GM21786 (cell line): Measurements from ENCODE around the gene GATAD2B.
"Not testable (repeated sequence)": the region's sequence is repeated elsewhere in the genome, so short reads cannot be mapped to it uniquely, and the experiment has no call there.

Experiments
- ATAC-seq: cut with Tn5 transposase; IDR thresholded peaks from one replicate; pipeline ENCODE4 v1.9.1; 2021; ENCODE audit not compliant: unreplicated experiment

Gene GATAD2B

DNA sequence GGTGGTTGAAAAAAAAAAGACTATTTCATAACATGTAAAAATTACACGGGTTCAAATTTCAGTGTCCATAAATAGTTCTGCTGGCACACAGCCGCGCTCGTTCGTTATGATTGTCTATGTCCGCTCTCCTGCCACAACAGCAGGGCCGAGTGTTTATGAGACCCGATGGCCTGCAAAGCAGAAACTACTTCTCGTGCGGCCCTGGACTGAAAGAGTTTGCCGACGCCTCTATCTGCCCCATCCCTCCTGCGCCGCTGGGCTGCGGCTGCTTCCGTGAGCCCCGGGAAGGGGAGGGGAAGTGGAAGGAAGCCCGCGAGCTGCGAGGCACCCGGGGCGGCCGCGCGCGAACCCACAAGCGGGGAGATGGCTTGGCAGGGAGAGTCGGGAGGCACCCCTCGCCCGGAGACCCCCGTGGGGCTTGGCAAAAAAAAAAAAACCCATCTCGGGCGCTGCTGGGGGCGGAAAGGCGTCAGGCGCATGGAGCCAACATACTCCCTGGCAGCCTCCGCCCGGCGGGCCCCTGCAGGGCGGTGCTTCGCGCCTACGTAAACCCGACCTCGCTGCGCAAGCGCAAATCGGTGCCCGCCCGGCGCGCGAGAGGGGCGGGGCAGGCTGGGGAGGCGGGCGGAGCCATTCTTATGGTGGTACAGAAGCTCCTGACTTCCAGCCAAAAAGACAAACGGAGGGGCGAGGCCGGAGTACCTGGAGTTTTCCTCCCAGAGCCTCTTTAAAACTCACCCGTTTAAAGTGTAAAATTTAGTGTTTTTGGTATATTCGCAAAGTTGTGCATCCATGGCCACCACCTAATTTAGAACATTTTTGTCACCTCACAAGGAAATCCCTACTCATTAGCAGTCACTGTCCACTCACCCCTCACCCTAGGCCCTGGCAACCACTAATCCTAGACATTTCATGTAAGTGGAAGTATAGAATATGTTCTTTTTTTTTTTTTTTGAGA lies 139.3 kb downstream of the GATAD2B start:
- ATAC-seq, result peak; percentile 80

DNA sequence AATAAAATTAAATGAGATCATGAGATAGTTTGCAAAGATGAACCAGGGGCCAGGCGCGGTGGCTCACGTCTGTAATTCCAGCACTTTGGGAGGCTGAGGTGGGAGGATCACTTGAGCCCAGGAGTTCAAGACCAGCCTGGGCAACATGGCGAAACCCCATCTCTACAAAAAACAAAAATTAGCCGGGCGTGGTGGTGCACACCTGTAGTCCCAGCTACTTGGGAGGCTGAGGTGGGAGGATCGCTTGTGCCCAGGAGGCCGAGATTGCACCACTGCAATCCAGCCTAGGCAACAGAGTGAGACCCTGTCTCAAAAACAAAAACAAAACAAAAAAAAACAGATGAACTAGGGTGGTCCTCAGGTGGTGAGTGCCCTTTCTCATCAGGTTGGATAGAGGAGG lies 140.1 kb downstream of the GATAD2B start:
- not testable (repeated sequence) for ATAC-seq

DNA sequence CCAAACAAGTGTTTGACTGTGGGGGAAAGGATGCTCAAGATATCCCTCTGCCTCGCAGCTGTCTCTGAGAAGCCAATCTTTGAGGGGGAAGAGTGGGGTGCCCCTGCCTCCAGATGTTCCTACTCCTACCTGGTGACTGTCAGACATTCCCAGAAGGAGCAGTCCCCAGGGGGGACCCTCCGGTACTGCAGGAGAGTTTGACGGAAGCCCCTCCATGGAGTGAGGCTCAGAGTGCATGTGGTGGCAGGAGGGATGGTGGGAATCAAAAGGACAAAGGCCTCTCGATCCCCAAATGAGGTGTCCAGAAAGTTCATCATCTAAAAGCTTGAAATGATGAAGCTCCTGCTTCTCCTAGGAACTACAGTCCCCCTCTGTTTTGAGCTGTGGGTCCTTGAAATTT lies 142.2 kb downstream of the GATAD2B start:
- ATAC-seq, result no peak

DNA sequence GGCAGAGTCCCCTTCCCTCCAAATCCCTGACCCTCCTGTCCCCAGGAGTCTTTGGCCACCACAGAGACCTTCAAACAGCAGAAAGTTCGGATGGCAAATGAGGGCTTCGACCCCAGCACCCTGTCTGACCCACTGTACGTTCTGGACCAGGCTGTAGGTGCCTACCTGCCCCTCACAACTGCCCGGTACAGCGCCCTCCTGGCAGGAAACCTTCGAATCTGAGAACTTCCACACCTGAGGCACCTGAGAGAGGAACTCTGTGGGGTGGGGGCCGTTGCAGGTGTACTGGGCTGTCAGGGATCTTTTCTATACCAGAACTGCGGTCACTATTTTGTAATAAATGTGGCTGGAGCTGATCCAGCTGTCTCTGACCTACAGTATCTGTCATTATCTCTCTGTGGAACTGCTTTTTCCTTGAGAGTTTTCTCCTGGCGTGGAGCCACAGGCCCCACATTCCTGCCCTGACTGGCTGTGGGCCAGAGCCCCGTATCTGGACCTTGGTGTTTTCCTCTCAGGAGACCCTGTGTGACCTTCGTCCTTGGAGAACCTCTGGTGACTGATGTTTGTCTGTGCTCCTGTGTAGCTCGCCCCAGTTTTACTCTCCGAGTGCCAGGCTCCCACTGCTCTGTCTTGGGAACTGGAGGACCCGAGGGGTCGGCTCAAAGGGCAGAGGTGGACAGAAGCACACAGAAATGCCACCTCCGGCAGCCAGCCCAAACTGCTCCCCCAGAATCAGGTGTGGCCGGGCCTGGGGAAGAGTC lies 142.8 kb downstream of the GATAD2B start:
- no peak for ATAC-seq

DNA sequence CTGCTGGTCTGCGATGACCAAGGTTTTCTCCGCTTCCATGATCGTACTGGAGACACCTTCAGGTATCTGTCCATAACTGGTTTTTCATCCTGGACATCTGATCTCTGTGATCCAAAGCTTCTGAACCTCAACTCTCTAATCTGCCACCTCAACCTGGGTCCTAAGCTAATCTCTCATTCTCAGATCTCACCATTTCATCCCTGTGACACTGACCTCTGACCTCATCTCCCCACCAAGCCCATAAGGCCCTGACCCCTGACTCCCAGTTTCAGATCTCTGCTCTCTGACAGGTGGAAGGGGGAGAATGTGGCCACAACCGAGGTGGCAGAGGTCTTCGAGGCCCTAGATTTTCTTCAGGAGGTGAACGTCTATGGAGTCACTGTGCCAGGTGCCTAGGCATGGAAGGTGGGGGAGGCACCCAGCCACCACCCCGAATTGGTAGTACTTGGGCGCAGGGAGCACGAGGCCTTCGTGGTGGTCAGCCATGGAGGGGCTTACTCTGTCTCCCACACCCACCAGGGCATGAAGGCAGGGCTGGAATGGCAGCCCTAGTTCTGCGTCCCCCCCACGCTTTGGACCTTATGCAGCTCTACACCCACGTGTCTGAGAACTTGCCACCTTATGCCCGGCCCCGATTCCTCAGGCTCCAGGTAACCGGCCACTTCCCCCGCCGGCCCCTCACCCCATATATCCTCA lies 143.8 kb downstream of the GATAD2B start:
- no peak for ATAC-seq

DNA sequence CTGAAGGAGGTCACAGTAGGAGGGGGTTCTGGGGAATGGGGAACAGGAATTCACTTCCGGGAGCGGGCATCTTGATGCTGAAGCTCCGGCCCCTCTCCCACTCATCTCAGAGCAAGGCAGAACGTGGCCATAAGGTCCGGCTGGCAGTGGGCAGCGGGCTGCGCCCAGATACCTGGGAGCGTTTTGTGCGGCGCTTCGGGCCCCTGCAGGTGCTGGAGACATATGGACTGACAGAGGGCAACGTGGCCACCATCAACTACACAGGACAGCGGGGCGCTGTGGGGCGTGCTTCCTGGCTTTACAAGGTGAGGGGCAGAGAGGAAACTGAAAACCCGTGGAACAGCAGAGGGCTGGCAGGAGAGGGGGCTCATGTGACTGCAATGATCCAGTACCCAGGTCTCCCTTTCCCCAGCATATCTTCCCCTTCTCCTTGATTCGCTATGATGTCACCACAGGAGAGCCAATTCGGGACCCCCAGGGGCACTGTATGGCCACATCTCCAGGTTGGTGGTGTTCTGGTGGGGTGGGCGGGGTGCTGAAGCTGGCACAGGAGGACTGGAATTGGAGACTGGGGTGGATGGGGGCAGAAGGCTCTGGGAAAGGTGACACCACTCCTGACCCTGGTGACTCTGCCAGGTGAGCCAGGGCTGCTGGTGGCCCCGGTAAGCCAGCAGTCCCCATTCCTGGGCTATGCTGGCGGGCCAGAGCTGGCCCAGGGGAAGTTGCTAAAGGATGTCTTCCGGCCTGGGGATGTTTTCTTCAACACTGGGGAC lies 144.5 kb downstream of the GATAD2B start:
- no peak for ATAC-seq

DNA sequence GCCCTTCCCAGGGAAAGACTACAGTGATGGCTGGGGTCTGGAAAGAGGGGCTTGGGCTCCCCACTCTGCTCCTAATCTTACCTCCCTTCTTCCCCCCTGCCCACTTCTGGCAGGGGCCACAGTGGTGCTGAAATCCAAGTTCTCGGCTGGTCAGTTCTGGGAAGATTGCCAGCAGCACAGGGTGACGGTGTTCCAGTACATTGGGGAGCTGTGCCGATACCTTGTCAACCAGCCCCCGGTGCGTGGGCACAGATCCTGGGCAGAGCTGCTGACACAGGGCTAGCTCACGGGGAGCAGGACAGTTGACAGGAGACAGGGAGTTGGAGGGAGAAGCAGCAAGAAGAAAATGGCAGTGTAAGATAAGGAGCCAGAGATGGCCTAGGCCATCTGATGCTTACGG lies 145.1 kb downstream of the GATAD2B start:
- no peak for ATAC-seq

DNA sequence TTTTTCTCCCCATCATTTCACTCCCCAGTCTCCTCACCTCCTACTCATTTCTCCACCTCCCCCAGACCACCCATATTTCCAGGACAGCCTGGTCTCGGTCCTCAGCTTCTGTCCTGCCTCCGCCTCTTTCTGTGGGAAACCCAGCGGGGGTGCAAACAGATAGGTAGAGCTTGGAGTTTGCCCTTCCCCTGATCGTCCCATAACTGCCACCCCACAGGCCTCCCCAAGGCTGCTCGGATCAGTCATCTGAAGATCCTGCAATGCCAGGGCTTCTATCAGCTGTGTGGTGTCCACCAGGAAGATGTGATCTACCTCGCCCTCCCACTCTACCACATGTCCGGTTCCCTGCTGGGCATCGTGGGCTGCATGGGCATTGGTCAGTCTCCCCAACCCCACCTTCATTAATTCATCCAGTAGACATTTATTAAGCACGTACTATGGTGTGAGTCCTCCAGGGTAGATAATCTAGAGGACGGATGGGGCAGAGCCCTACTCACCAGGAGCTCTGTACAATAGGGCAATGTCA lies 145.9 kb downstream of the GATAD2B start:
- ATAC-seq, result no peak

DNA sequence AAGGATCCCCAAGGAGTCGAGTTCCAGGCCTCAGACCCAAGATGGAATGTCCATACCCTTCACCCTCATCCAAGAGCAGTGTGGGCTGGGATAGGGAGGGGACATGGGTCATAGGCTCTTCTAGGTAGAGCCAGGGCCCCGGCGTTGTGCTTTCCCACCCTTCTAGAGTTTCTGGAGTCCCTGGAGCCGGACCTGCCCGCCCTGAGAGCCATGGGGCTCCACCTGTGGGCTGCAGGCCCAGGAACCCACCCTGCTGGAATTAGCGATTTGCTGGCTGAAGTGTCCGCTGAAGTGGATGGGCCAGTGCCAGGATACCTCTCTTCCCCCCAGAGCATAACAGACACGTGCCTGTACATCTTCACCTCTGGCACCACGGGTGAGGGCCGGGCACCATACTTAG lies 146.4 kb downstream of the GATAD2B start:
- no peak for ATAC-seq

DNA sequence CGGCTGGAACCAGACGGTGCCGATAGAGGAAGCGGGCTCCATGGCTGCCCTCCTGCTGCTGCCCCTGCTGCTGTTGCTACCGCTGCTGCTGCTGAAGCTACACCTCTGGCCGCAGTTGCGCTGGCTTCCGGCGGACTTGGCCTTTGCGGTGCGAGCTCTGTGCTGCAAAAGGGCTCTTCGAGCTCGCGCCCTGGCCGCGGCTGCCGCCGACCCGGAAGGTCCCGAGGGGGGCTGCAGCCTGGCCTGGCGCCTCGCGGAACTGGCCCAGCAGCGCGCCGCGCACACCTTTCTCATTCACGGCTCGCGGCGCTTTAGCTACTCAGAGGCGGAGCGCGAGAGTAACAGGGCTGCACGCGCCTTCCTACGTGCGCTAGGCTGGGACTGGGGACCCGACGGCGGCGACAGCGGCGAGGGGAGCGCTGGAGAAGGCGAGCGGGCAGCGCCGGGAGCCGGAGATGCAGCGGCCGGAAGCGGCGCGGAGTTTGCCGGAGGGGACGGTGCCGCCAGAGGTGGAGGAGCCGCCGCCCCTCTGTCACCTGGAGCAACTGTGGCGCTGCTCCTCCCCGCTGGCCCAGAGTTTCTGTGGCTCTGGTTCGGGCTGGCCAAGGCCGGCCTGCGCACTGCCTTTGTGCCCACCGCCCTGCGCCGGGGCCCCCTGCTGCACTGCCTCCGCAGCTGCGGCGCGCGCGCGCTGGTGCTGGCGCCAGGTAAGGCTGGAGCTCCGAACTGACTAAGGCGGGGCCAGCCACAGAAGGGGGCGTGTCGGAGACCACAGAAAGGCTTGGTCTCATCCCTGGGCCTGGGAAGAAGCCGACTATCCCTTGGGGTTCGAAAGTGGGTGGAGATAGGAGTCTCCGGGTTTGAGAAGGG lies 147.1 kb downstream of the GATAD2B start:
- peak; percentile 49 for ATAC-seq

DNA sequence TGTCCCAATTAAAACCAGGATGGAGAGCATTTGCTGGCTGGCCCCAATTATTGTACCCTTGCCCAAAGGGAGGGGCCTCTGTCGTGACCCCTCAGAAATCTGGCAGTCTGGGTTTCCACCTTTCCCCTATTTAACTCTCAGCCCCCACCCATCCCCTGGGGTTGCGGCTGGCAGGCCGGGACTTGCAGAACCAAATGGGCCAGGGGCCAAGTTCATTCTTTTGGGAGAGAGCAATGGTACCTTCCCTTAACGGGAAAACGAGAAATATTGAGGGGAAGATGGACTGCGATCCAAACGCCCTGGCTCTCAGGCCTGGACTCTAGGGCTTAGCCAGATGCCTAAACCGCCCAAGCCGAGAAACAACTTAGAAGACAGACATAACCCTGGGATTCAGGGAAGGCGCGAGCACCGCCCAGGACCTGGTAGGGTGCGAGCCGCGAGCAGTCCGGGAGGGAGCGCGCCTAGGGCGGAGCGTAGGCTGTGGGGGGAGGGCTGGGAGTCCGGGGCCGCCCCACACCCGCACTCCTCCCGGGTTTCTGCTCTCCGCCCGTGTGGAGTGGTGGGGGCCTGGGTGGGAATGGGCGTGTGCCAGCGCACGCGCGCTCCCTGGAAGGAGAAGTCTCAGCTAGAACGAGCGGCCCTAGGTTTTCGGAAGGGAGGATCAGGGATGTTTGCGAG lies 147.9 kb downstream of the GATAD2B start, which contains the start of gene SLC27A3:
SLC27A3 (plus strand) TSS at position 628 of the 678 bp plus-strand sequence. CDS start 91 bp downstream, outside the sequence.
- ATAC-seq, result no peak

DNA sequence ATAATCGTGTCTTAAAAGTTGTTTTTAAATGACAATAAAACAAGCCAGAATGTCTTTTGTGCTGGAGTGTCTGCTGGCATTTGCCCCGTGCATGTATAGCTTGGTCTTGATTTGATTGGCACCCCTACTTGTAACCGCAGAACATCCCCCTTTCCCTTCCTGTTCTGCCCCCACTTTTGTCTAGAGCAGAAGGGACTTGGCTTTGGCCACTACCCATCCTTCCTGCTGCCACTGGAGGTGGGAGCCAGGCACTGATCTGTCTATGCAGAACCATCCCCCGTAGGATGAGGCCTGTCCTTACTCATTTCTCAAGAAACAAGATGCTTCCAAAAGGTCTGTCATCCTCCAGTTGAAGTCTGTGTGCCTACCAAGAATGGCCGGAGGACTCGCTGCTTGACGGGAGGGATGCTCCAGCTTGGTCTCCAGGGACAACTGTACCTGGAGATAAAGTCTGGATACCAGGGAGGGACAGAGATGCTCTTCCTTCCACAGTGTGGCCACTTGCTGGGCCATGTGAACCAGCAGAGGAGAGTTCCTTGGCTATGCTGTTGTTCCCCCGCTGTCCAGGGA lies 148.7 kb downstream of the GATAD2B start:
- no peak for ATAC-seq

DNA sequence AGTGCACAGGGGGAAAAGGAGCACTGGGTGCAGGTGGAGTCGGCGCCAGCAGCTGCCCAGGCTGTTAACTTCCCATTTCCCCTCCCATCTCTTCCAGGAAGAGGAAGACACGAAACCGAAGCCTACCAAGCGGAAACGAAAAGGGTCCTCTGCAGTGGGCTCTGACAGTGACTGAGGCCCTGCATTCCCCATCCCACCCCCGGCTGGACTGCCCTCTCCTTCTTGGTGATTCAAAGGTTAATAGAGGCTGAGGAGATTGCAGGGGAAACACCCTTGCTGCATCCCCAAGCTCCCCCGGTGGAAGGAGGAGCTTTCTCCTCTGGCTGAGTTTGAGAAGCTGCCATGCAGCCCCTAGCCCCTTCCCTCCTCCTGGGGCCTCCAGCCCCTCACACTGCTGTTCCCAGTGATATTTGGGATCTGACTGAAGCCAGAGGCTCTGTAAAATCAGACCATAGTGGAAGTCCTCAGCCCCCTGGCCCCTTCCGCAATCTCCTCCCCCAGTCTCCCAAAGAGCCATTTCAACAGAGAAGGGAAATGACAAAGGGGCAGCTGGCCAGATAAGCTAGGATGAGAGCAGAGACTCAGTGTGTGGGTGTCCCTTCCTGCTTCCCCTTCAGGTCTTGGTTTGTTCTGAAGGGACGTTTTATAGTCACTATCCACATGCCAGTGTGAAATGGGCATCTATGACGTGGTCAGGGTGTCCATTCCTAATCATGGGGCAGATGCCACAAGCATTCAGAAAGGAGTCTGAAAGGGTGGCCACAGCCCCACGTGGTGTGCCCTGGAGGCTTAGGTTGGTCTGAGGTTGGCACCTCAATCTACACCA lies 149.5 kb downstream of the GATAD2B start:
- ATAC-seq, result no peak

DNA sequence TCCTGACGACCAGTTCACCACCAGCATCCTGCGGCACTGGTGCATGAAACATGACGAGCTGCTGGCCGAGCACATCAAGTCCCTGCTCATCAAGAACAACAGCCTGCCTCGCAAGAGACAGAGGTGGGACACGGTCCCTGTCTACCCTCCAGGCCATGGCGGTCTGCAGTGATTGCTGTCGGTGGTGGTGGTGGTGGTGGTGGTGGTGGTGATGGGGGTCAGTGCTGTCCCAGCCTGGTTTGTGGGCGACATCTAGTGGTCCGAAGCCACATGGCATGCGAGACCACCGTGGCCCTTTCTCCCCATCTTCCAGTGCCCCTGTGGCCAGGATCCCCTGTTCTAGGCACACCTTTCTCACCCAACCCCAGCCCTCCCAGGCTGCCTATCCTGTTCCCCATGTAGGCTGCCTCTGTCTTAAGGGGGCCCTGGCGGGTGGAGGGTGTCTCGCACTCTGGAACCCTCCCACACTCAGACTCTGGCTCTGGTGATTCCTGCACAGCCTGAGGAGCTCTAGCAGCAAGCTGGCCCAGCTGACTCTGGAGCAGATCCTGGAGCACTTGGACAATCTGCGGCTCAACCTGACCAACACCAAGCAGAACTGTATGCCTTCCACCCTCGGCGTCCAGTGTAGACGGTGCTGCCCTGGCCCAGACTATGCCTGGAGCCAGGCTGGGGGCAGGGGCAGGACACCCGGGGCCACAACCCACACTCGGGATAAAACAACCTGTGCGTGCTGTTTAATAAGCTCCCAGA lies 150.8 kb downstream of the GATAD2B start:
- ATAC-seq, result no peak

DNA sequence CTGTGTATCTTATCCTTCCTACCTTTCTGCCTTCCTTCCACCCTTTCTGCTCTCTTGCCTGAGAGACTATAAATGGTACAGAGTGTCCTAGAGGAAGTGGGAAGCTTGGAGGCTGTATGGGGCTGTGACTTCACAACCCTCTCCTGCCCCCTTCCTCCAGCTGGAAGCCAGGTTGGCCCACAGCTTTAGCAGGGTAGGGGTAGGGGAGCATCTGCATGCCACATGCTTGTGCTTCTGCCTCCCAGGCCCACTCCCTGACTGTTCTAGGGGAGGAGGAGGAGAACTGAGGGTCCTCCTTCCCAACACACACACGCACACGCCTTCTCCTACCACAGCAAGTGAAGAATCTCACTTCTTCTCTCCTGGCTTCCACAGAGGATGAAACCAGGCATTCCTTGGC lies 151.5 kb downstream of the GATAD2B start:
- no peak for ATAC-seq

DNA sequence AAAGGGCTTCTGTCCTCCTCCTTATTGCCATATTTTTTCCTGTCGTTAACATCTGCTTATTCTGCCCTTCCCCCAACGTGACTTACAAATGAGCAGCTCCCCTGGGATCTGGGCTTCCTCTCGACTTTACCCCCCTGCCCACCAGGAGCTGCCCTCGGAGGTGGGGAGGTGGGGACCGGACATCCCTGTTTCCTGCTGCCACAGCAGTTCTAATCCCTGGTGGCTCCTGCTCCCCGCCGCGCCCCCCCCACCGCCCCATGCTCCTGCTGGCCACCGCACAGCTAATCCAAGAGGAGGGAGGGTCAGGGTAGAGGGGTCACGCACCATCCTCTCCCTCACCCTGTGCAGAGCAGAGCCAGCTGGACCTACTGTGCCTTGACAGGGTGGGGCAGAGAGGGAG lies 152.0 kb downstream of the GATAD2B start:
- ATAC-seq, result no peak

DNA sequence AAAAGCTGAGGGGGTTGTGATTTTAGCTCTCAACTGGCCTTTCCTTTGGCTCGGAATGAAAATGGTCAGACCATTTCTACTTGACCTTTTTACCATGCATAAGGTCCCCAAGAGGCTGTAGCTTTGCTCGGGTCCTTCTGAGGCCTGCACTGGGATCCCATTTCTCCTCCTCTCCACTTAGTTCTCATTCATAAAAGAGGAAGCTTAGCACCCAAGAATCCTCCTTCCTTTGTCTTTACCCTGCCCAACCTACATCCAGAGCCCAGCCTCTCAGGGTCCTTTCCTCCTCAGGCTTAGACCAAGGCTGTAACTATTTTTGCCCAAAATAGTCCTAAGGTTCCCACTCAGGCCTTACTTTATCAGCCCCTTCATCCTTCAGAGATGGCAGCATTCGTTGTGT lies 153.6 kb downstream of the GATAD2B start:
- no peak for ATAC-seq
